ENCODE measurements around the gene CACNA2D2. TPM values are rescaled to one million over a fixed set of nuclear protein-coding genes. Genes with fewer than 3 reads are reported as not detected.

The CACNA2D2 gene
- total RNA-seq, 4 donors from 2014 or later = 0.31 to 1.7 (median 0.66) TPM

GRCh38 chr3:50441424-50442217 is 61.8 kb downstream of the CACNA2D2 start:
- Histone ChIP-seq H3K36me3 (no peaks in the 10 kb centered on the region), H3K27me3 (no peaks in the 10 kb centered on the region), H3K9me3 (no peaks in the 10 kb centered on the region), H3K4me3 (no peak overlapping the region), H3K4me1 (no peaks in the 10 kb centered on the region), H3K27ac (no peak overlapping the region)
- TF ChIP-seq EP300 (IDR thresholded peaks at IDR 0.05) (no peak), POLR2AphosphoS5 (IDR thresholded peaks at IDR 0.05) (no peak), POLR2A (IDR thresholded peaks at IDR 0.05) (no peak), CTCF (IDR thresholded peaks at IDR 0.05) (no peak)
- no peak for ATAC-seq
- WGBS, 2 donors (ENCODE audit: low coverage in 1 of 2) = 73 to 80% methylated on average over 1 to 3 of the region's 7 CpGs

- Histone ChIP-seq H3K36me3 (no peaks in the 10 kb centered on the region), H3K4me1 (peaks cover 0 to 5% (median 0%) of the 10 kb centered on the region in 3 donors), H3K4me3 (no peak overlapping the region), H3K9me3 (no peaks in the 10 kb centered on the region), H3K27ac (no peak overlapping the region), H3K27me3 (no peaks in the 10 kb centered on the region)
- ATAC-seq = peak; percentile 61
- 100% methylated on average over 1 of the region's 5 CpGs for WGBS, 2 donors (ENCODE audit: low coverage in 1 of 2)
- TF ChIP-seq EP300 (IDR thresholded peaks at IDR 0.05) (no peak), CTCF (IDR thresholded peaks at IDR 0.05) (peak in 3 of 4 experiments; percentile 78 to 88 (median 86))
These were observed 67.2 kb downstream of the CACNA2D2 start for GRCh38 chr3:50436114-50436674.

- Histone ChIP-seq H3K9me3 (no peaks in the 10 kb centered on the region), H3K27me3 (no peaks in the 10 kb centered on the region), H3K36me3 (no peaks in the 10 kb centered on the region), H3K4me1 (peaks cover 0 to 5% (median 0%) of the 10 kb centered on the region in 3 donors), H3K4me3 (no peak overlapping the region), H3K27ac (no peak overlapping the region)
- WGBS, 2 donors (ENCODE audit: low coverage in 1 of 2) = 17 to 25% methylated on average over 5 to 7 of the region's 12 CpGs
- ATAC-seq = no peak
- TF ChIP-seq CTCF (IDR thresholded peaks at IDR 0.05) = no peak
- no peak for TF ChIP-seq POLR2AphosphoS5 (IDR thresholded peaks at IDR 0.05)
- no peak for TF ChIP-seq POLR2A (IDR thresholded peaks at IDR 0.05)
- TF ChIP-seq EP300 (IDR thresholded peaks at IDR 0.05) = no peak
These were observed 67.9 kb downstream of the CACNA2D2 start for GRCh38 chr3:50435371-50436113.

GRCh38 chr3:50433954-50434353 is 69.5 kb downstream of the CACNA2D2 start:
- H3K27ac ChIP-seq = no peak overlapping the region
- TF ChIP-seq POLR2A (IDR thresholded peaks at IDR 0.05) (no peak), POLR2AphosphoS5 (IDR thresholded peaks at IDR 0.05) (no peak), EP300 (IDR thresholded peaks at IDR 0.05) (no peak), CTCF (IDR thresholded peaks at IDR 0.05) (no peak)
- no peak overlapping the region for H3K4me3 ChIP-seq
- no peak for ATAC-seq
- H3K4me1 ChIP-seq = peaks cover 0 to 5% (median 0%) of the 10 kb centered on the region in 3 donors
- WGBS, 2 donors (ENCODE audit: low coverage in 1 of 2) = 81% methylated on average over 4 of the region's 5 CpGs; no CpG with 5 or more reads in 1 of the 2 donors
- H3K27me3 ChIP-seq = no peaks in the 10 kb centered on the region
- H3K36me3 ChIP-seq = no peaks in the 10 kb centered on the region
- H3K9me3 ChIP-seq = no peaks in the 10 kb centered on the region
